Fibroblast of the aortic adventitia (primary cell): Measurements from ENCODE around the gene RETREG3. TPM values are rescaled to one million over a fixed set of nuclear protein-coding genes. Genes with fewer than 3 reads are reported as not detected.
A peak's percentile ranks its signal among the peaks of the same experiment; 100 is the strongest.

Experiments
- DNase-seq: peaks from one replicate; pipeline ENCODE4 v3.0.0-alpha.2; 2010; ENCODE audit warnings: low read depth
- H3K4me3 ChIP-seq: 2 replicates; pipeline ENCODE4 v1.5.1; 2011; ENCODE audit warnings: low read depth, mild to moderate bottlenecking, control low read depth, low read length, moderate library complexity
- total RNA-seq: library from RNA; depleted of rRNA; stranded (reverse); fragments of >200 nt; gene quantifications from 2 replicates; pipeline ENCODE4 v1.2.3, GENCODE V29; 2012; ENCODE audit warnings: low replicate concordance
- TF ChIP-seq, protein P1 (sequence below): IDR thresholded peaks from 2 replicates; pipeline ENCODE4 v1.5.1; 2011; ENCODE audit warnings: mild to moderate bottlenecking, low read length, control low read depth, inconsistent platforms; ENCODE audit not compliant: insufficient read depth

RETREG3 gene
- total RNA-seq, 1 donor = 52.6 TPM

DNA sequence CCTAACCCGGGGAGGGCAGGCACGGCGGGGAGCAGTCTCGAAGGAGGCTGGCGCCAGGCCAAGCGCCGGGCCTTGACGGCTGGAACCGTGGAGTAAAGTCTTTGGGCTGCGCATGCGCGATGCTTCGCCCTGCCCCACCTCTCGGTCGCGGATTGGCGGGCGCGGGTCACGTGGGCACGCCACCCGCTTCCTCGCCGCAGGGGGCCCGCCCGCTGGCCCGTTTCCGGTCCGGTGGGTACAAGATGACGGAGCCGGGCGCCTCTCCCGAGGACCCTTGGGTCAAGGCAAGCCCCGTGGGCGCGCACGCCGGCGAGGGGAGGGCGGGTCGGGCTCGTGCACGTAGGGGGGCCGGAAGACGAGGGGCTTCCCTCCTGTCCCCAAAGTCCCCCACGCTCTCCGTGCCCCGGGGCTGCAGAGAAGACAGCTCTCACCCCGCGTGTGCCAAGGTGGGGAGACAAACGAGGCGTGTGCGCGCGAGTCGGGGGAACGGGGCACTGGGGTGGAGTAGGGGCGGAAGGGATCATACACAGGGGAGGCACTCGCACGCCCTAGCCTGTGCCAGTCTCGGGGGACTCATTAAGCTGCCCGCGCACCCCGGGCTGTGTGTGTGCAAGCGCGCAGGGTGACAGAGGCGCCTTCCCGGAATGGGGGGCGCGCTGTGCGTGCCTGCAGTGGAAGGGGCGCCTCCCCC lies 42.1 kb downstream of the RETREG3 start, which contains the start of gene MLX:
Gene MLX, plus strand, starts transcription at position 218 of the 691 bp plus-strand sequence. Its CDS starts 25 bp downstream, at position 243.
- TF ChIP-seq, protein P1, sequence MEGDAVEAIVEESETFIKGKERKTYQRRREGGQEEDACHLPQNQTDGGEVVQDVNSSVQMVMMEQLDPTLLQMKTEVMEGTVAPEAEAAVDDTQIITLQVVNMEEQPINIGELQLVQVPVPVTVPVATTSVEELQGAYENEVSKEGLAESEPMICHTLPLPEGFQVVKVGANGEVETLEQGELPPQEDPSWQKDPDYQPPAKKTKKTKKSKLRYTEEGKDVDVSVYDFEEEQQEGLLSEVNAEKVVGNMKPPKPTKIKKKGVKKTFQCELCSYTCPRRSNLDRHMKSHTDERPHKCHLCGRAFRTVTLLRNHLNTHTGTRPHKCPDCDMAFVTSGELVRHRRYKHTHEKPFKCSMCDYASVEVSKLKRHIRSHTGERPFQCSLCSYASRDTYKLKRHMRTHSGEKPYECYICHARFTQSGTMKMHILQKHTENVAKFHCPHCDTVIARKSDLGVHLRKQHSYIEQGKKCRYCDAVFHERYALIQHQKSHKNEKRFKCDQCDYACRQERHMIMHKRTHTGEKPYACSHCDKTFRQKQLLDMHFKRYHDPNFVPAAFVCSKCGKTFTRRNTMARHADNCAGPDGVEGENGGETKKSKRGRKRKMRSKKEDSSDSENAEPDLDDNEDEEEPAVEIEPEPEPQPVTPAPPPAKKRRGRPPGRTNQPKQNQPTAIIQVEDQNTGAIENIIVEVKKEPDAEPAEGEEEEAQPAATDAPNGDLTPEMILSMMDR = no peak
- peak; percentile 87 for DNase-seq
- peak within 1 kb of the TSS; percentile 93 for H3K4me3 ChIP-seq

- H3K4me3 ChIP-seq = peak overlapping the region; percentile 93
- TF ChIP-seq, protein P1 = no peak
- no peak for DNase-seq
Observed at GRCh38 chr17:42566215-42566882, 42.8 kb downstream of the RETREG3 start.

- no peak overlapping the region for H3K4me3 ChIP-seq
- TF ChIP-seq, protein P1 = no peak
- DNase-seq = no peak
Observed at GRCh38 chr17:42565523-42566214, 43.5 kb downstream of the RETREG3 start.

DNA sequence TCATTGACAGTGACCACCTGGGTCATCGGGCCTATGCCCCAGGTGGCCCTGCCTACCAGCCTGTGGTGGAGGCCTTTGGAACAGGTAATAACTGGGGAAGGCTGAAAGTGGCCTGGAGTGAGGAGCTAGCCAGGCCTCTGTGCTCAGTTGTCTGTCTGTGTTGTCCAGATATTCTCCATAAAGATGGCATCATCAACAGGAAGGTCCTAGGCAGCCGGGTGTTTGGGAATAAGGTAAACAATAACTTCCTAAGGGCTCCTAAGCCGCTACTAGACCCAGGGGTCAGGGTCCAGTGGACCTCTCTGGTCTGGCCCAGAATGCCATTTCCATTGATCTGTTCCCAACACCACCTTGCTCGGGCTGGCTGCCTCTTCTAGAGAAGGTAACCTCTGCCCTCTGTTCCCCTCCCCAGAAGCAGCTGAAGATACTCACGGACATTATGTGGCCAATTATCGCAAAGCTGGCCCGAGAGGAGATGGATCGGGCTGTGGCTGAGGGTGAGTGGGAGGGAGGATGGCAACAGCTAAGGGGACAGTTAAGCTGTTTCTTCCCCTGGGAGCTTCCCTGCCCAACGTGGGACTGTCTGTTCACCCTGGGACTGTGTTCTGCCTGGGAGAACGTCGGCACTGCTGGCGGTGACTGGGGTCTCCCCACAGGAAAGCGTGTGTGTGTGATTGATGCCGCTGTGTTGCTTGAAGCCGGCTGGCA lies 44.2 kb downstream of the RETREG3 start:
- no peak for DNase-seq
- no peak overlapping the region for H3K4me3 ChIP-seq
- TF ChIP-seq, protein P1 = no peak

DNA sequence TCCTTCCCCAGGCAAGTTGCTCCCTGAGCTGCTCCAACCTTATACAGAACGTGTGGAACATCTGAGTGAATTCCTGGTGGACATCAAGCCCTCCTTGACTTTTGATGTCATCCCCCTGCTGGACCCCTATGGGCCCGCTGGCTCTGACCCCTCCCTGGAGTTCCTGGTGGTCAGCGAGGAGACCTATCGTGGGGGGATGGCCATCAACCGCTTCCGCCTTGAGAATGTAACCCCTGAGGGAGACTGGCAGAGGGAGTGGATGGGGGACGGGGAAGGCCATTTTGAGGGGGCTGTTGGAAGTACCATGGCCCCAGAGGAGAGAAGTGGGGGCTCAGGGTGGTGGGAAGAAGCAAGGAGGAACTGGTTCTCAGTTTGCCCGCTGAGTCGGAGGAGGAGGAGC lies 45.2 kb downstream of the RETREG3 start:
- H3K4me3 ChIP-seq = peak overlapping the region; percentile 22
- TF ChIP-seq, protein P1 = no peak

DNA sequence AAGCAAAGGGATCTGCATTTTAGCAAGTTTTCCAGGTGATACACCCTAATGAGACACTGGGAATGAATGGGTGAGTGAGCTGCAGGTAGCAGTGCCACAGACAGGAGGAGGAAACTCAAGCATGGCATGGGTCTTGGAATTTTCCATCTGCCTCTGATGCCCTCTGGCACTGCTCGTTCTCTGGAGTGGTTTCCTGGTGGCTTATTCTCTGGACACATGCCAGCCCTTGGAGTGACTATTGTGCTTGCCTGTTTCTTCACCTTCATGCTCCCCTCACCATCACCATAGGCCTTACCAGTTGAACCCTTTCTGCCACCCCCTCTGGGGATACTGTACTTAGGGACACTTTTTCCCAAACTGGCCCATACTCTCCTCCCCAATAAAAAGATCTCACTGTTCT lies 45.6 kb downstream of the RETREG3 start:
- TF ChIP-seq, protein P1 = no peak
- no peak for DNase-seq
- peak overlapping the region; percentile 97 for H3K4me3 ChIP-seq

More for the DNA sequence above, 45.2 kb downstream of the RETREG3 start:
- no peak for DNase-seq
